ENCODE measurements around the gene FOXJ2.

FOXJ2 gene

DNA sequence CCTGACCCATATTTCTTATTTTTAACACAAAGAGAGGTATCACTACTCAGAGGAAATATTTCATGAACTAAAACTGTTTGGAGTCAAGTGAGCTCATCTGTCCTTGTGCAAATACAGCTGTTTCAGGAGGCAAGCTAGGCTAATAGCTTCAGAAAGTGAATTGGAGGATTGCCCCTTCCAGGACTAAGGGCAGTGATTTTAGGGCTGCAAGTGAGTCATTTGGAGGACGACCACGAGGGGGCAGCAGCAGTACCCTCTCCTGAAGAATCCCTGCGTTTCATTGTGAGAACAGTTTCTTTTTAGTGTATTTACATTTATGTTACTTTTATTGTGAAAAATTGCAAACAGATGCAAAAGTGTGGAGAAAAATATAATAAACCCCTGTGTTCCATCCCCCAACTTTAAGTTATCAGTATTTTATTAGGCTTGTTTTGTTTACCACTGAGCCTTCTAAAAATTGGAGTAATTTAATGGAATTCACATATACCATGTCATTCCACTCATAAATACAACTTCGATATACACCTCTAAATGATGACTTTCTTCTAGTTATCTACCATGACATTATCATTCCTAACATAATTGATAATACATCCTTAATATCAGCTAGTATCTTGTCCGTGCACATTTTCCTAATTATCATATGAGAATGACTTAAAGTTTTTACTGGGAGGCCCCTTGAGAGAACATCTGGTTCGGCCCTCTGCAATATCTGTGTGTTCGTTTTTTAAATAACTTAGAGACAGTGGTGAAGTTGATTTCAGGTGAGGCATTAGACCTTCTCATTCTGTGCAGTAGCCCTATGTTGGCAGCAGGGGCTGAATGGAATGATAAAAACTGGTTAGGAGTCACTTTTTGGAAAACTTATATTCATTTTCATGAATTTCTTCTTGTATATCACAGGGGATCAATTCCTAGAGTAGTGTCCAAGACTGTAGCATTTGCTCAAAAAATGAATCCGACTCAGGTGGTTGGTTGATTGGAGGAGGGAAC is 13.7 kb downstream of the FOXJ2 start:
- H3K27ac ChIP-seq (ENCODE audit: insufficient read depth in 1 of 2, low read depth in 1 of 2, low read length in 2 of 2, poor library complexity in 1 of 2, severe bottlenecking in 2 of 2): no peak overlapping the region
- no peaks in the 10 kb centered on the region for H3K27me3 ChIP-seq (replicated peaks in 2 of 5; ENCODE audit: control insufficient read depth in 4 of 5, insufficient read depth in 5 of 5, low read length in 4 of 5)
- WGBS (ENCODE audit: insufficient coverage): 86% methylated on average over 2 of the region's 8 CpGs
- ChIA-PET POLR2A (interaction anchor here (0.6 kb wide), 1 partner anchor 52 kb away, joined by 3 read pairs; no protein-coding TSS in a partner anchor), CTCF (interaction anchor here (0.7 to 20.7 kb wide), 17 partner anchors 8 to 47 kb away, joined by 3 to 342 read pairs (median 5); partner anchors contain the start of genes C3AR1, FOXJ2 and NECAP1)
- H3K4me1 ChIP-seq (ENCODE audit: control extremely low read depth in 1 of 4, control insufficient read depth in 4 of 4, insufficient read depth in 4 of 4, low read length in 3 of 4): no peaks in the 10 kb centered on the region
- DNase-seq: peak; percentile 80 to 91 (median 86)
- H3K9me3 ChIP-seq (ENCODE audit: control extremely low read depth in 1 of 5, control insufficient read depth in 4 of 5, insufficient read depth in 2 of 5, low read depth in 1 of 5, low read length in 4 of 5): no peaks in the 10 kb centered on the region
- no peak overlapping the region for H3K4me3 ChIP-seq (ENCODE audit: control insufficient read depth in 1 of 7, extremely low read depth in 1 of 7, insufficient read depth in 4 of 7, low read depth in 2 of 7, low read length in 6 of 7)
- peaks cover 26 to 80% (median 44%) of the 10 kb centered on the region in 4 experiments for H3K36me3 ChIP-seq (ENCODE audit: control insufficient read depth in 4 of 4, insufficient read depth in 4 of 4, low read length in 3 of 4)

DNA sequence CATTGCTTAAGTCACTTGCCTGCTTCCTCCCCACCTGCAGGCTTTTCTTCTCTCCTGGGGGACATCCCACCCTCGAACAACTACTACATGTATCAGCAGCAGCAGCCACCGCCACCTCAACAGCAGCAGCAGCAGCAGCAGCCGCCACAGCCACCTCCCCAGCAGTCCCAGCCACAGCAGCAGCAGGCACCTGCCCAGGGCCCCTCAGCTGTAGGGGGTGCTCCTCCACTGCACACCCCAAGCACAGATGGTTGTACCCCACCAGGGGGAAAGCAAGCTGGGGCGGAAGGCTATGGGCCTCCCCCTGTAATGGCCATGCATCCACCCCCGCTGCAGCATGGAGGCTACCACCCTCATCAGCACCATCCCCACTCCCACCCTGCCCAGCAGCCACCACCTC is 15.3 kb downstream of the FOXJ2 start:
- no peak for DNase-seq
- peaks cover 0 to 4% (median 2%) of the 10 kb centered on the region in 4 experiments for H3K4me1 ChIP-seq (ENCODE audit: control extremely low read depth in 1 of 4, control insufficient read depth in 4 of 4, insufficient read depth in 4 of 4, low read length in 3 of 4)
- H3K4me3 ChIP-seq (ENCODE audit: control insufficient read depth in 1 of 7, extremely low read depth in 1 of 7, insufficient read depth in 4 of 7, low read depth in 2 of 7, low read length in 6 of 7): no peak overlapping the region
- H3K27me3 ChIP-seq (replicated peaks in 2 of 5; ENCODE audit: control insufficient read depth in 4 of 5, insufficient read depth in 5 of 5, low read length in 4 of 5): no peaks in the 10 kb centered on the region
- ChIA-PET POLR2A (no interaction called here), CTCF (interaction anchor here (1.0 to 20.7 kb wide), 5 partner anchors 9 to 31 kb away, joined by 3 to 342 read pairs (median 4); partner anchors contain the start of genes FOXJ2 and NECAP1)
- H3K9me3 ChIP-seq (ENCODE audit: control extremely low read depth in 1 of 5, control insufficient read depth in 4 of 5, insufficient read depth in 2 of 5, low read depth in 1 of 5, low read length in 4 of 5): no peaks in the 10 kb centered on the region
- no peak overlapping the region for H3K27ac ChIP-seq (ENCODE audit: insufficient read depth in 1 of 2, low read depth in 1 of 2, low read length in 2 of 2, poor library complexity in 1 of 2, severe bottlenecking in 2 of 2)
- 100% methylated on average over 3 of the region's 5 CpGs for WGBS (ENCODE audit: insufficient coverage)
- peaks cover 22 to 76% (median 43%) of the 10 kb centered on the region in 4 experiments for H3K36me3 ChIP-seq (ENCODE audit: control insufficient read depth in 4 of 4, insufficient read depth in 4 of 4, low read length in 3 of 4)

DNA sequence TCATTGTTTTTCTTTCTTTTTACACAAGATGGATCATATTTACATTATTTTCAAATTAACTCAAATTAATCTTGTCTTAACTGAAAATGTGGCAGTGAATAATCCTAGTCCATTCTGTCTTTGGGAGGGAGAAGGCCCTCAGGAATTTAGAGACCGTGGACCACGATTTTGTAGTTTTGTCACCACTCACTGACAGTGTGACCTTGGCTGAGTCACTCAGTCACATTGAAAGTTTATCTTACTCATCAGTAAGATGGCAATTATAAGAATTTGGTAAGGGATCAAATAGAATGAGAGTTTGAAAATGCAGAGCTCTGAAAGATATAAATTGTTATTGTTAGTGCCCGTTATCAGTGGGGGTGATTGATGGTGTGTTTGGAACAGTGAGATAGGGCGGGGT is 16.4 kb downstream of the FOXJ2 start:
- peaks cover 0 to 5% (median 2%) of the 10 kb centered on the region in 4 experiments for H3K4me1 ChIP-seq (ENCODE audit: control extremely low read depth in 1 of 4, control insufficient read depth in 4 of 4, insufficient read depth in 4 of 4, low read length in 3 of 4)
- no peak overlapping the region for H3K27ac ChIP-seq (ENCODE audit: insufficient read depth in 1 of 2, low read depth in 1 of 2, low read length in 2 of 2, poor library complexity in 1 of 2, severe bottlenecking in 2 of 2)
- 94% methylated on average over 3 of the region's 4 CpGs for WGBS (ENCODE audit: insufficient coverage)
- H3K4me3 ChIP-seq (ENCODE audit: control insufficient read depth in 1 of 7, extremely low read depth in 1 of 7, insufficient read depth in 4 of 7, low read depth in 2 of 7, low read length in 6 of 7): no peak overlapping the region
- peaks cover 17 to 76% (median 40%) of the 10 kb centered on the region in 4 experiments for H3K36me3 ChIP-seq (ENCODE audit: control insufficient read depth in 4 of 4, insufficient read depth in 4 of 4, low read length in 3 of 4)
- H3K27me3 ChIP-seq (replicated peaks in 2 of 5; ENCODE audit: control insufficient read depth in 4 of 5, insufficient read depth in 5 of 5, low read length in 4 of 5): no peaks in the 10 kb centered on the region
- DNase-seq: no peak
- ChIA-PET POLR2A (no interaction called here), CTCF (interaction anchor here (1.6 to 20.7 kb wide), 2 partner anchors 10 to 30 kb away, joined by 4 to 342 read pairs; partner anchors contain the start of gene NECAP1)
- H3K9me3 ChIP-seq (ENCODE audit: control extremely low read depth in 1 of 5, control insufficient read depth in 4 of 5, insufficient read depth in 2 of 5, low read depth in 1 of 5, low read length in 4 of 5): no peaks in the 10 kb centered on the region

DNA sequence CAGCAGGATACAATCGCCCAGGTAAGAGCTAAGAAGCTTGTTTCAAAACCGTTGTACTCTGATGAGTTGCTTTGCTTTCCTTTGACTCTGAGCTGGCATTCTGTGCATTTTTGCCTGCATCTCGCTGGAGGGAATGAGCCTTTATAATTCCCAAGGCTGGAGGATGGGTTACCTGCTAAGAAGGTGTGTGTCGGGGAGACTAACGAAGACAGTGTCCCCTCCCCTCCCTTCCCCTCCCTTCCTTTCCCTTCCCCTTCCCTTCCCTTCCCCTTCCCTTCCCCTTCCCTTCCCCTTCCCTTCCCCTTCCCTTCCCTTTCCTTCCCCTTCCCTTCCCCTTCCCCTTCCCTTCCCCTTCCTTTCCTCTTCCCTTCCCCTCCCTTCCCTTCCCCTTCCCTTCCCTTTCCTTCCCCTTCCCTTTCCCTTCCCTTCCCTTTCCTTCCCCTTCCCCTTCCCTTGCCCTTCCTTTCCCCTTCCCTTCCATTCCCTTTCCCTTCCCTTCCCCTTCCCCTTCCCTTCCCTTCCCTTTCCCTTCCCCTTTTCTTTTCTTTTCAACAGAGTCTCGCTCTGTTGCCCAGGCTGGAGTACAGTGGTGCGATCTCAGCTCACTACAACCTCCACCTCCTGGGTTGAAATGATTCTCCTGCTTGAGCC is 18.2 kb downstream of the FOXJ2 start:
- 100% methylated on average over 4 of the region's 7 CpGs for WGBS (ENCODE audit: insufficient coverage)
- H3K36me3 ChIP-seq (ENCODE audit: control insufficient read depth in 4 of 4, insufficient read depth in 4 of 4, low read length in 3 of 4): peaks cover 19 to 78% (median 36%) of the 10 kb centered on the region in 4 experiments
- ChIA-PET CTCF (interaction anchor here (1.1 to 20.7 kb wide), 6 partner anchors 8 to 117 kb away, joined by 3 to 342 read pairs (median 4); partner anchors contain the start of genes C3AR1 and NECAP1), POLR2A (no interaction called here)
- no peak overlapping the region for H3K4me3 ChIP-seq (ENCODE audit: control insufficient read depth in 1 of 7, extremely low read depth in 1 of 7, insufficient read depth in 4 of 7, low read depth in 2 of 7, low read length in 6 of 7)
- H3K27ac ChIP-seq (ENCODE audit: insufficient read depth in 1 of 2, low read depth in 1 of 2, low read length in 2 of 2, poor library complexity in 1 of 2, severe bottlenecking in 2 of 2): no peak overlapping the region
- peaks cover 0 to 5% (median 2%) of the 10 kb centered on the region in 4 experiments for H3K4me1 ChIP-seq (ENCODE audit: control extremely low read depth in 1 of 4, control insufficient read depth in 4 of 4, insufficient read depth in 4 of 4, low read length in 3 of 4)
- no peaks in the 10 kb centered on the region for H3K9me3 ChIP-seq (ENCODE audit: control extremely low read depth in 1 of 5, control insufficient read depth in 4 of 5, insufficient read depth in 2 of 5, low read depth in 1 of 5, low read length in 4 of 5)
- H3K27me3 ChIP-seq (replicated peaks in 2 of 5; ENCODE audit: control insufficient read depth in 4 of 5, insufficient read depth in 5 of 5, low read length in 4 of 5): no peaks in the 10 kb centered on the region
- no peak for DNase-seq

DNA sequence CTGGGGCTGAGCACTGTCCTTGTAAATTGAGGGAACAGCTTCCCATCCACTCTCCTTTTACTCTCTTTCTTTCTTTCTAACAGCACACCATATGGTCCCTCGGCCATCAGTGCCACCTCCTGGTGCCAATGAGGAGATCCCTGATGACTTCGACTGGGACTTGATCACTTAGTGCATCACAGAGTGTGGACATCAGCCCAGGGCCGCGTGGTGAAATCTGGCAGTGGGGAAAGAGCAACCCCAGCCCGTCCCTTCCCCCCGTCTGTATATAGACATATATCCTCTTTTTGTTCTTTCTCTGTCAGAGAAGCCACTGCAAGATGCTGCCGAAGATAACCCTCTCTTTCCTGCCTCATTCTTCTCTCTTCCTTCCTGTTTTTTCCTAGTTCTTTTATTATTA is 20.2 kb downstream of the FOXJ2 start:
- WGBS (ENCODE audit: insufficient coverage): 73% methylated on average over 3 of the region's 7 CpGs
- peak in 2 of 3 donors; percentile 44 to 49 for DNase-seq
- Histone ChIP-seq H3K27me3 (replicated peaks in 2 of 5; ENCODE audit: control insufficient read depth in 4 of 5, insufficient read depth in 5 of 5, low read length in 4 of 5) (no peaks in the 10 kb centered on the region), H3K4me3 (ENCODE audit: control insufficient read depth in 1 of 7, extremely low read depth in 1 of 7, insufficient read depth in 4 of 7, low read depth in 2 of 7, low read length in 6 of 7) (peak overlapping the region in 1 of 7 experiments; percentile 4), H3K27ac (ENCODE audit: insufficient read depth in 1 of 2, low read depth in 1 of 2, low read length in 2 of 2, poor library complexity in 1 of 2, severe bottlenecking in 2 of 2) (no peak overlapping the region), H3K9me3 (ENCODE audit: control extremely low read depth in 1 of 5, control insufficient read depth in 4 of 5, insufficient read depth in 2 of 5, low read depth in 1 of 5, low read length in 4 of 5) (no peaks in the 10 kb centered on the region), H3K36me3 (ENCODE audit: control insufficient read depth in 4 of 4, insufficient read depth in 4 of 4, low read length in 3 of 4) (peaks cover 15 to 66% (median 33%) of the 10 kb centered on the region in 4 experiments), H3K4me1 (ENCODE audit: control extremely low read depth in 1 of 4, control insufficient read depth in 4 of 4, insufficient read depth in 4 of 4, low read length in 3 of 4) (peaks cover 0 to 6% (median 2%) of the 10 kb centered on the region in 4 experiments)
- POLR2A ChIA-PET: interaction anchor here (0.6 to 0.8 kb wide), 2 partner anchors 25 to 63 kb away, joined by 3 to 6 read pairs; no protein-coding TSS in a partner anchor
- CTCF ChIA-PET: interaction anchor here (0.6 to 6.5 kb wide), 2 partner anchors 14 to 24 kb away, joined by 4 to 44 read pairs; no protein-coding TSS in a partner anchor

DNA sequence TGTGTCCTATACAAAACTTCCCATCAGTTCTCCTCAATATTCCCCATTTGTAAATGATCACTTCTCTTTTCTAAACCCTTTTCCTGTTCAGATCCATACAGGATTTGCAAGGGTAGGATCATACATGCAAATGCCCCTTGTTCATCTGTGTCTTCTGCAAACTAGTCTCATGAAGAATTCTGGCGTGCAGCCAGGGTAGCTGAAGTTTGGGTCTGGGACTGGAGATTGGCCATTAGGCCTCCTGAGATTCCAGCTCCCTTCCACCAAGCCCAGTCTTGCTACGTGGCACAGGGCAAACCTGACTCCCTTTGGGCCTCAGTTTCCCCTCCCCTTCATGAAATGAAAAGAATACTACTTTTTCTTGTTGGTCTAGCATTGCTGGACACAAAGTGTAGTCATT is 22.3 kb downstream of the FOXJ2 start:
- 100% methylated on average over 2 of the region's 2 CpGs for WGBS (ENCODE audit: insufficient coverage)
- Histone ChIP-seq H3K9me3 (ENCODE audit: control extremely low read depth in 1 of 5, control insufficient read depth in 4 of 5, insufficient read depth in 2 of 5, low read depth in 1 of 5, low read length in 4 of 5) (no peaks in the 10 kb centered on the region), H3K4me3 (ENCODE audit: control insufficient read depth in 1 of 7, extremely low read depth in 1 of 7, insufficient read depth in 4 of 7, low read depth in 2 of 7, low read length in 6 of 7) (no peak overlapping the region), H3K36me3 (ENCODE audit: control insufficient read depth in 4 of 4, insufficient read depth in 4 of 4, low read length in 3 of 4) (peaks cover 0 to 45% (median 19%) of the 10 kb centered on the region in 4 experiments), H3K4me1 (ENCODE audit: control extremely low read depth in 1 of 4, control insufficient read depth in 4 of 4, insufficient read depth in 4 of 4, low read length in 3 of 4) (peaks cover 0 to 17% (median 2%) of the 10 kb centered on the region in 4 experiments), H3K27ac (ENCODE audit: insufficient read depth in 1 of 2, low read depth in 1 of 2, low read length in 2 of 2, poor library complexity in 1 of 2, severe bottlenecking in 2 of 2) (no peak overlapping the region), H3K27me3 (replicated peaks in 2 of 5; ENCODE audit: control insufficient read depth in 4 of 5, insufficient read depth in 5 of 5, low read length in 4 of 5) (no peaks in the 10 kb centered on the region)
- ChIA-PET POLR2A (no interaction called here), CTCF (interaction anchor here (0.9 to 6.5 kb wide), 4 partner anchors 9 to 22 kb away, joined by 3 to 44 read pairs (median 4); no protein-coding TSS in a partner anchor)
- no peak for DNase-seq
